ENCODE data around the gene COL17A1.

- TF ChIP-seq EZH2 (IDR thresholded peaks at IDR 0.05; ENCODE audit: low read depth), result no peak
- TF ChIP-seq CTCF (conservative IDR thresholded peaks at IDR 0.05), result no peak
Observed at GRCh38 chr10:103986360-103986759, 99.3 kb downstream of the COL17A1 start.

Measured in PC-9 (cell line).